ENCODE measurements around the gene NSF.
"Not testable (repeated sequence)": the region's sequence is repeated elsewhere in the genome, so short reads cannot be mapped to it uniquely, and the experiment has no call there.

Gene NSF

DNA sequence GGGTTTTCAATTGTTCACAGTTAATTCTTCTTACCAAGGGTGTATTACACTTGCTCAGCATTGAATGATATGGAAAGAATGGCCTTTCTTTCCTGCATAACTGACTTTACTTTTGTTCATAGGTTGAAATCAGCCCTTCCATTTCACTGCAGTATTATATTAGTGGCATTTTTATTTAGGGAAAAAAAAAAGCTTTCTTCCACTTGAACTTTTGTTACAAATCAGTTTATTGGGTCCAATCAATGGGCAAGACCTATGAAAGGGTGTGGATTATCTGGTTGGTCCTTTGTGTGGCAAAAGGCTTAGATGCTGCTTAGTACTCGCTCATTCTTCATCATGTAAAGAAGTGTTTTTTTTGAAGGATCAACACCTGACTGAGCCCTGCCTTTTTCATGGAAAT, 154.0 kb downstream of the NSF start:
- intact Hi-C loops (cut with DNase I): no loop called here
- no peak for DNase-seq

GRCh38 chr17:46745376-46745775, 154.9 kb downstream of the NSF start:
- intact Hi-C loops (cut with DNase I): no loop called here
- no peak for DNase-seq

DNA sequence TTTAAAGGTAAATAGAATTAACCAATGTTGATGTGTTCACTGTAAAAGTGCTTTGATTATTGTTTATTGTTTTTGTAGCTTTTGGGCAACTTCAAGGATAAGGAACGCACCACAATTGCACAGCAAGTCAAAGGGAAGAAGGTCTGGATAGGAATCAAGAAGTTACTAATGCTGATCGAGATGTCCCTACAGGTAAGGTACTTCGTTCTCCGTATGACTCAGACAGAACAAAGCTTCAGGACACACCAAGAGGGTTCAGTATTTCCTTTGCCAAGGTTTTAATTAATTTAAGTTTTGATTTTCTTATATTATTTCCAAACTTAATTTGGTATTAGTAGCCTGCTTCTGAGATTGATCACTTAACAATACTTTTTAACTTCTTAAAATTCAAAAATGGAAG, 161.0 kb downstream of the NSF start:
- DNase-seq: no peak
- intact Hi-C loops (cut with DNase I): no loop called here

DNA sequence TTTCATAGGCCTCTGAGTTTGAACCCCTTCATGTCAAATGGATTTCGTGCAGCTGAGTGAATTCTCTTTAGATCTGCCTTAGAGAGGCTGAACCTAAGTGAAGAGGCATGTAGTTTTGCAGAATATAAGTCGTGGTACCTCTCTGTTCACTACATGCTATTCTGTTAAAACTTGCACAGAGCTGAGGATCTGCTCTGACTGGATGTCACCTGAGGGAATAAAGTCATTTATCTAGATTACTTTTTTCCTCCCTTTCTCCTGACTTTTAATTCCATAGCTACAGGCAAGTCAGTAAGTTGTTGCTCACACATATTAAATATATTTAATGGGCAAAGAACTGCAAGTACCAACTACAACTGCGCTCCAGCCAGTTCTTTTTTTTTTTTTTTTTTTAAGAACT, 163.3 kb downstream of the NSF start:
- intact Hi-C loops (cut with DNase I): no loop called here
- DNase-seq: no peak

DNA sequence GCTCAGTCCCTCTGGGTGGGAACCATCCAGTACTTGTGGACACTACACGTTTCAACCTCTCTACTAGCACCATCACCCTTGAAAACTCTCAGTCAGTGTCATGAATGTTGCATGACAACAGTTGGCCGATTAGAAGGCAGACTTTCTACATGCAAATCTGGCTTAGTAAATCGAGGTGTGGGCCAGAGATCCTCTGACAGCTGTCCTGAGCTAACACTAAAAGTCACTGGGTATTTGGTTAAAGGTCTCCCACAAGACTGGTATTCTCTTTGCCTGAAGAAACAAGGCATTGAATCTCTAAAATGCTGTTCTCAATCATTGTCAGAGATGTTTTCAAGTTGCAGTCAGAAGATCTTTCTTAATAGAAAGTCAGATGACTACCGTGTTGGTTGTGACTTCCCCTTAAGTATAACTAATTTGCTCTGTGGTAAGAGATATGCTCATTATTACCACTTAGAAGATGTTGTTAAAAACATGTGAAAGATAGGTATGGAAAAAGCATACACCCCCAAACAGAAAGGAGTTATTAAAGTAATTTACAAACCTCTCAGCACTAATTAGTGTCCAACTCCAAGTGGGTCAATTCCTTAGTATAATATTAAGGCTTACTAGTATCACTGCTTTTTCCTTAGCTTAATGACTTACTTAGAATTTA, 165.7 kb downstream of the NSF start:
- intact Hi-C loops (cut with DNase I): no loop called here
- DNase-seq: no peak

DNA sequence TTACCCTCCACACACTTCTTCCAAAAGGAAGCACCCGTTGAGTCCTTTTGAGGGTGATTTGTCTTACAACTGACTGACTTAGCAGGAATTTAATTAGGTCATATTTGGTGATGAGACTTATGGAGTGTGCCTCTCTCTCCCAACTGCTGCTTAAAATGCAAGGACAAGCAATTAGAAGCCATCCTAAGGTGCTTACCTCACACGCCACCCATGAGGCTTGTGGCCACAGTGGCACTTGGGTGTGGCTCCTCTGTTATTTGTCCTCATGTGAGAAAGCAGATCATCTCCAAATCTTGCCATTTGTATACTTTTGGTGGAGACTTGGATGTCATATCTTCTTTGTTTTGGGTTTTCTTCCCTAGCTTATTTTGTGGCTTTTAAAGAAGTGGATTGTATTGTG, 166.4 kb downstream of the NSF start:
- intact Hi-C loops (cut with DNase I): no loop called here
- no peak for DNase-seq

- DNase-seq: not testable (repeated sequence)
These were observed 167.1 kb downstream of the NSF start for GRCh38 chr17:46757588-46757987.

GRCh38 chr17:46758614-46759013, 168.1 kb downstream of the NSF start:
- peak in 1 of 10 donors; percentile 39 for DNase-seq
- intact Hi-C loops (cut with DNase I): no loop called here

More at GRCh38 chr17:46757588-46757987, 167.1 kb downstream of the NSF start:
- intact Hi-C loops (cut with DNase I): not testable (repeated sequence)

DNA sequence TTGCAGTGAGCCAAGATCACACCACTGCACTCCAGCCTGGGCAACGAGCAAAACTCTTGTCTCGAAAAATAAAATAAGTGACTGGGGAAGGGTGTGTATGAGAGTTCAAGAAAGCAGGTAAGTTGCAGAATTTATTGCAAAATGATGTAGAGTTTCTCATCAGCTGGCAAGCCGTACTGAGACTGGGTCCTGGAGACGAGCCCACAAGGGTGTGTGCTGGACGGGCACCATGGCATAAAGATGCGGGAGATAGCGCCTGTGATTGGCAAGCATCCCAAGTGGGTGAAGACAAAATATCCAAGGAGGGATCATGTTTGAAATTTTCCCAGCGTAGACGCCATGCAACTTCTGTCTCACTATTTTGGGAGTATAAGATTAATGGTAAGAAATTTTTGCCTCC, 168.7 kb downstream of the NSF start:
- DNase-seq: peak in 2 of 10 donors; percentile 67 to 82
- intact Hi-C loops (cut with DNase I): no loop called here

DNA sequence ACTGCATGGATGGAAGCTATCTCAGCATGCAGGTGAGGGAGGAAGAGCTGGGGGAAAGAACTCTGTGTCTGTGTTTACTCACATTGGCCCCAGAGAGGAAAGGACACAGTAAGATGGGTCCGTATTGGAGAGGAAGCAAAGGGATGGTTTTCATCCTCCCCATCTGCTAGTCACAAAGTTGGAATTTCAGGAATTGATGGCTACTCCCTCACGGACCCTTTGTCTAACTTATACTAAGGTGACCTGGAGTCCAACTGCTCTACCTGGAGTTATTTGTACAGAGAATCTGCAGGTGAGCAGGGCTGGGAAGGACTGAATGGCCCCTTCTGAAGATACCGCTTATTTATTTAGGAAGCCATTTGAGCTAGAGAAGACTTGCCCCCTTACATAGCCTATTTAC, 172.9 kb downstream of the NSF start:
- DNase-seq: no peak
- intact Hi-C loops (cut with DNase I): no loop called here

- intact Hi-C loops (cut with DNase I): no loop called here
- DNase-seq: peak in 2 of 10 donors; percentile 24
These were observed 173.7 kb downstream of the NSF start for GRCh38 chr17:46764000-46764708.

DNA sequence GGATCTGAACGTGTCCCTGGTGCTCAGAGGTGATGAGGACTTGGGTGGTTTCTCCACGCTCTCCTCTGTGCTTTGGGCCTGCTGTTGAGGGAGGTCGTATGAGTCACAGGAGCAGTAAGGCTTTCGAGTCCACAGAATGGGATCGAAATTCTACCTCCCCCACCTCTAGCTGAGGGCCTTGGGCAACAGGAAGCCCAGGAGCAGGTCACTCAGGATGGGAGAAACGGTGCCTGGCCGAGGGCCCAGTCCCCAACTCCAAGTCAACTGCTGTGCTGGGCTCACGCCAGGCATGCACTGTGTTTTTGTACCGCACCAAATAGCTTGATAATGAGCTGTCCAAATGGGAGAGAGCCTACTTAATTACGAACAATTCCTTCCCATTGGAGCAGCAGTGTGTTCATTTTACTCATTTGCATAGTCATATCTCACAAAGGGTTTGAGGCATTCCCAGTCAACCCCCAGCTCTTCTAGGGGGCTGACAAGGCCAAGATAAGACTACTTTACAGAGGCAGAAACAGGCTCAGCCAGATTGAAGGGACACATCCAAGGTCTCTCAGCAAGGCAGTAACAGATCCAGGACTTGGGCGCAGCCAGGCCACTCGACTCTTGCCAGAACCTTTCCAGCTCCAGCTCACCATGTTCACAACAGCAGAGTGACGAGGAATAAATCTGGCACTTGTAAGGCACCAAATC, 174.4 kb downstream of the NSF start:
- intact Hi-C loops (cut with DNase I): no loop called here
- peak in 2 of 10 donors; percentile 39 to 87 for DNase-seq

GRCh38 chr17:46765453-46765852, 175.0 kb downstream of the NSF start:
- intact Hi-C loops (cut with DNase I): no loop called here
- DNase-seq: peak in 2 of 10 donors; percentile 65 to 74

DNA sequence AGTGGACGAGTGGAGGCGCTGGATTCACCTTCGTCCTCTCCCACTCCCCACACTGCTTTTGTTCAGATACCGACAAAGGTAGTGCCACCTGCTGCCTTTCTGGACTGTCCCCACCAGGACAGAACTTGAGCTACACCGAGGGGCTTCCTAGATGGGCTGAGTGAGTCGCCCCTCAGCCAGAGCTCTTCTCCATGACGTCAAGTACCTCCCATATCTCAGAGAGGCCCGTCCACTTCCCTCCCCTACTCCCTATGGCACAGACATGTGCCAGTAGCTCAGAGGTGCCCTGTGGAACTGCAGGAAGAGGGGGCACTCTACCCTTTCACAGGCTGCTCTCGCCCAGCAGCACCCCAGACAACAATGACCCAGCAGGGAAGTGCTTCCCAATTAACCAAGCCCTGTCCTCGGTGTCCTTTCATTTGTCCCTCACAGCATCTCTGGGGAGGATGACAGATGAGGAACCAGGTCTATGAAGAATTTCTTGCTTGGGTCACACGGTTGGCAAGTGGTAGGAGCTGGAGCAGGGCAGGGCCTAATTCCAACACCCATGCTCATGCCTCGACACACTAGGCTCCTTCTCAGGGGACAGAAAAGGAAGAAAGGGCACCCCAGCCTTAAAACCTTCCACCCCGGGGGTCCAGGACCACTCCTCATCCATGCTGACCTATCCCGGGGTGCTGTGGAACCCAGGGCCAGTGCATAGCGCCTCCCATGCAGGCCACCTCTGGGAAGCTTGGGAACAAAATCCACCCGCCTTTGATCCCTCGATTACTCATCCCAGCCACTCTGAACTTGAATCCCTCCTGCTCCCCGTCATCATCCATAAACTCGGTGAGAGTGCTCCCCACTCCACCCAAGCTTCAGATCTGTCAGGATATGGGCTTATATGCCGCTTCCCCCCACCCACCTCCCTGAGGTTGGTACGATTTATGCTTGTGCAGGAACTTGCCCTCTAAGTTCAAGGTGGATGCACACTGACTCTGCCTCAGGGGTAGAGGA, 176.3 kb downstream of the NSF start:
- peak in 2 of 10 donors; percentile 33 to 44 for DNase-seq
- intact Hi-C loops (cut with DNase I): no loop called here

DNA sequence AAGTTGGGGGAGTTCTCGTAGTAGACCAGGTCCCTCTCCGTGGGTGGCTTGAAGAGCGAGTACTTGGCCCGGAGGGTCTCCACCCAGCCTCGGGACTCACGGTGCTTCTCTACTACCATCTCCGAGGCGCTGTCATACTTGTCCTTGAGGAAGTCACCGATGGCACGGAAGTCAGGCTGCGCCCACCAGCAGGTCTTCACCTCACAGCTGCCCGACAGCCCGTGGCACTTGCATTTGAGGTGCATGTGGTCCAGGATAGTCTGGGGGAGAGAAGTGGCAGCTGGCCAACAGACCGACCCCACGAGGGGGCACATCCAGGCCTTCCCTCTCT, 178.0 kb downstream of the NSF start:
- intact Hi-C loops (cut with DNase I): no loop called here
- peak in 2 of 10 donors; percentile 60 to 76 for DNase-seq

DNA sequence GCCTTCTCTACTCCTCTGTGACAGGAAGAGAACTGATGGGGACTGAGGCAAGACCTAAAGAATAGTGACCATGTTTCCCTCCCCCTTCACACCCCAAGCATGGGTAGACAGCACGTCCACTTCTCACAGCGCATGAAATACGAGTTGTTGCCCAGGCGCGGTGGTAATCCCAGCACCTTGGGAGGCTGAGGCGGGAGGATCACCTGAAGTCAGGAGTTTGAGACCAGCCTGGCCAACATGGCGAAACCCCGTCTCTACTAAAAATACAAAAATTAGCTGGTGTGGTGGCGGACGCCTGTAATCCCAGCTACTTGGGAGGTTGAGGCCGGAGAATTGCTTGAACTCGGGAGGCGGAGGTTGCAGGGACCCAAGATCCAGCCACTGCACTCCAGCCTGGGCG, 178.4 kb downstream of the NSF start:
- DNase-seq: peak in 2 of 10 donors; percentile 31 to 59
- intact Hi-C loops (cut with DNase I): not testable (repeated sequence)

DNA sequence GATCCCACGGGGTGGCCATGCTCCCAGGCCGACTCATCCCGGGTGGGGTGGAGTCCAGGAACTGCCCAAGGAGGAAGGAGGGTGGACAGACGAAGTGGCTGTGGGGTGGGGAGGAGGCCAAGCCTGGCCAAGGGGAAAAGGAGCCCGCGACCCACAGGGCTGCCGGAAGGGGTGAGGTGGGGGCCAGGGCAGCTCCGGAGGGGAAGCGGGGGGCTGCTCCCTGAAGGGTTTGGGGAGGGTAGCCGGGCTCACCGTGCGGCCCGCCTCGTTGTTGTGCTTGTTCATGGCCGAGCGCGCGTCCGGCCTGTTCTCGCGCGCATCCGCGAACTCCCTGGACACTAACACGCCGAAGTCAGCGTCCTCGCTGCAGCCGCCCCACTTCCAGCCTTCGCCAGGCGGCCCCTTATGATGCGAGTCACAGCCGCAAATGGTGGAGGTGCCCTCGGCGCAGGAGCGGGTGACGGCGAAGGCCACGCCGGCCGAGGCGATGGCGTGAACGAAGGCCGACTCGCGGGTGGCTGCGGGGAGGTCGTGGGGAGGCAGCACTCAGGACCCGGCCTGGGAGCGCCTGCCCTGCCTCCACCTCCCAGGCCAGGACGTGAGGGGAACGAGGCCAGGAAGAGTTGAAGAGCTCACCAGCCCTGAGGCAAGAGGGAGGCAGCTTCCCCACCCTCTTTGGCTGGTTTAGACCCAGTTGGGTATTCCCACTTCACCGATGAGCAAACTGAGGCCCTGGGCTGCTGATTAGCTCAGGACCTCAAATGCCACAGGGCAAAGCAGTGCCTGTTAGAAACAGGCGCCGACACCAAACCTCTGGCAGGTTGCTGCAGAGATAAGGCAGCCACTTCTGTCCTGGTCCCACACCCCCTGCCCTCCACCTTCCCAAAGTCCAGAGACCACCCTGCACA, 179.3 kb downstream of the NSF start:
- peak in 2 of 10 donors; percentile 59 to 81 for DNase-seq
- intact Hi-C loops (cut with DNase I): no loop called here

DNA sequence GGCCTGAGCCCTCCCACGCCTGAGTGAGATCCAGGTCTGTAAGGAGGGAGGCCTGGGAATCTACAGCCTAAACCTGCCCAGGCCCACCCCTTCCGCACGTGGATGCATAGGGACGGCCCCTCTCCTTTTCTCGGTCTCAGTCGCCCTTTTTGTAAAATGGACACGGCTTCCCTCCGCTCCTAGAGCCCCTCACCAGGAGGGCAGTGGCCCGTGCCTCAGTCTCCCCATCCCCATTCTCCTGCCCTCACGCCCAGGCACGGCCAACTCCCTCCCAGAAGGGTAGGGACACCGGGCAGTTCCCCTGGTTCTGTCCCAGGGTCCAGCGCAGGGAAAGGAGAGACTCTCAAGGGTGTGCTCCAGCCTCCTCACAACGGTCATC, 180.0 kb downstream of the NSF start:
- intact Hi-C loops (cut with DNase I): no loop called here
- peak in 1 of 10 donors; percentile 48 for DNase-seq

DNA sequence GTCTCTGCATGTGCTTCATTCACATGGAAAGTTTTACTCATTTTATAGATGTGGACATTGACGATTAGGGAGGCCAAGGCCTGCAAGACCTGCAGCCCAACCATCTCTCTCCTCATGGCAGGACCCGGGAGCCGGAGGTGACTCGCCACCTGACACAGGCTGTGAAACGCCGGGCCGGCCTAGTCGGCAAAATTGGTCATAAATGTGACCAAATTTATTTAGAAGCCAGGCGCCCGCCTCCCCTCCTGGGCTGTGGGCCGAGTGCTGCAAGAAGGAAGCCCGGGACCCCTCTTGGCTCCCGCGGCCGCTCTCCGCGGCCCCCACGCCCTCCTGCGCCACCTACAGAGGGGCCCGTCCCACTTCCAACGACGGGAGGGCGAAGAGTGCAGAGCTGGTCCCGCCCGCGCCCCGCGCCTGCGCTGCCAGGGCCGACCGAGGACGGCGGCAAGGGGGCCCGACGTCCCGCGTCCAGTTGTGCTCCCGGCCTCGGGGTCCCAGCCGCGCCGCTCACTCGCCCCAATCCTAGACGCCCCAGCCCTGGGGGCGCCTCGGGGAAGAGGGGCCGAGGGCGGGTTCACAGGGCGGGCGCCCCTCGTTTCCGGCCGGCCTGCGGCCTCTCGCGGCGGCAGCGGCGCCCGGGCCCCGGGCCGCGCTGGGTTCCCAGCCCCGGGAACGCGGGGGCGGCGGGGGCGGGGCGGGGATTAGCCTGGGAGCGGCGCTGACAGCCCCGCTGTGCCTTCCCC, 180.5 kb downstream of the NSF start:
- peak in 4 of 10 donors; percentile 23 to 87 (median 65) for DNase-seq
- intact Hi-C loops (cut with DNase I): no loop called here

Measured in posterior cingulate gyrus (tissue), 11 donors.